GM19467 (cell line): ENCODE results near the gene B3GNT7.
"Not testable (repeated sequence)": the region's sequence is repeated elsewhere in the genome, so short reads cannot be mapped to it uniquely, and the experiment has no call there.

ENCODE experiments used
- ATAC-seq: cut with Tn5 transposase; IDR thresholded peaks from one replicate; pipeline ENCODE4 v1.9.1; 2021; ENCODE audit warnings: mild to moderate bottlenecking, moderate library complexity; ENCODE audit not compliant: unreplicated experiment

The B3GNT7 gene

GRCh38 chr2:231364961-231365810 lies 30.3 kb upstream of the B3GNT7 start:
- ATAC-seq = no peak

- ATAC-seq = no peak
Measured at GRCh38 chr2:231367178-231367577, 28.3 kb upstream of the B3GNT7 start.

- ATAC-seq = no peak
Measured at GRCh38 chr2:231369580-231370428, 25.7 kb upstream of the B3GNT7 start.

GRCh38 chr2:231370429-231370748 lies 25.1 kb upstream of the B3GNT7 start:
- no peak for ATAC-seq

- no peak for ATAC-seq
Measured at GRCh38 chr2:231370749-231371429, 24.6 kb upstream of the B3GNT7 start.

- no peak for ATAC-seq
Measured at GRCh38 chr2:231371430-231372054, 24.0 kb upstream of the B3GNT7 start.

- no peak for ATAC-seq
Measured at GRCh38 chr2:231372326-231372725, 23.2 kb upstream of the B3GNT7 start.

- no peak for ATAC-seq
Measured at GRCh38 chr2:231373184-231373583, 22.3 kb upstream of the B3GNT7 start.

- ATAC-seq = no peak
Measured at GRCh38 chr2:231373786-231374349, 21.6 kb upstream of the B3GNT7 start.

GRCh38 chr2:231374771-231375170 lies 20.7 kb upstream of the B3GNT7 start:
- no peak for ATAC-seq

DNA sequence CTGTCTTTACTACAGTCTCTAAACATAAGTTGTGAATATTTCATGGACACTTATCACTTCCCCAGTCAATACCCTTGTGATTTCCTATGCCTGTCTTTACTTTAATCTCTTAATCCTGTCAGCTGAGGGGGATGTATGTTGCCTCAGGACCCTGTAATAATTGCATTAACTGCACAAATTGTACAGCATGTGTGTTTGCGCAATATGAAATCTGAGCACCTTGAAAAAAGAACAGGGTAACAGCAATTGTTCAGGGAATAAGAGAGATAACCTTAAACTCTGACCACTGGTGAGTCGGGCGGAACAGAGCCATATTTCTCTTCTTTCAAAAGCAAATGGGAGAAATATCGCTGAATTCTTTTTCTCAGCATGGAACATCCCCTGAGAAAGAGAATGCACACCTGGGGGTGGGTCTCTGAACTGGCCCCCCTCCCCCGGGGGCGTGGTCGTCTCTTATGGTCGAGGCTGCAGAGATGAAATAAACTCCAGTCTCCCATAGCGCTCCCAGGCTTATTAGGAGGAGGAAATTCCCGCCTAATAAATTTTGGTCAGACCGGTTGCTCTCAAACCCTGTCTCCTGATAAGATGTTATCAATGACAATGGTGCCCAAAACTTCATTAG lies 19.4 kb upstream of the B3GNT7 start:
- not testable (repeated sequence) for ATAC-seq

DNA sequence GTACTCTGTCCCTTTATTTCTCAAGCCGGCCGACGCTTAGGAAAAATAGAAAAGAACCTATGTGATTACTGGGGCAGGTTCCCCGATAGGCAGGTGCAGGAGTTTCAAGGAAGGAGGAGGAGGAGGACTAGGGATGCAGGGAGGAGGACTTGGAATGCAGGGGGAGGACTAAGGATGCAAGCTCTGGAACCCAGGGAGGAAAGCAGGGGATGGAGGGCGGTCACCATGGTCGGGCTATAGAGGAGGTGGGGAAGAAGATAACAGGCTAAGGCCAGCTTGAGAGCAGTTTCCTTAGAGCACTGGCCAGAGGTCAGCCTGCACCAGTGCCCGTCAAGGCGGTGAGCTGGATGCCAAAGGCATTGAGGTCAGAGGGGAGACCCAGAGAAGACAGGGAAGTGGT lies 18.7 kb upstream of the B3GNT7 start:
- ATAC-seq = no peak

- no peak for ATAC-seq
Measured at GRCh38 chr2:231378026-231378722, 17.3 kb upstream of the B3GNT7 start.

- no peak for ATAC-seq
Measured at GRCh38 chr2:231379266-231380215, 16.0 kb upstream of the B3GNT7 start.

DNA sequence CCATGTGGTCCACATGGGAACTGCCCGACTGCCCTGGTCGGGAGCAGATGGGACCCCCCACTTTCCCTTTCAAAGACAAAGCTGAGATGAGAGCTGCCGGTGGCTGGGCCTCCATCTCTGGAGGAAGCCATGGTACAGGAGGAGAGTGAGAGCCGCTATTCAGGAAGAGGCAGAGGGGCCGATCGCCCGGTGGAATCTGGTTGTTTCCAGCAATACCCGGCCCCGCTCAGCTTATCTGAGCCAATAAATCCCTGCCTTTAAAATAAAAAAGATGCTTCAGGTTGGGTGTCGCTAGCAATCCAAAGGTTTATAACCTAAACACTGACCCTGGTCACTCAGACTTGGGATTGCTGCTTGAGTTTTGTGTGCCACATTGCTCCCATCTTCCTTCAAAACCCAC lies 15.2 kb upstream of the B3GNT7 start:
- ATAC-seq = no peak

DNA sequence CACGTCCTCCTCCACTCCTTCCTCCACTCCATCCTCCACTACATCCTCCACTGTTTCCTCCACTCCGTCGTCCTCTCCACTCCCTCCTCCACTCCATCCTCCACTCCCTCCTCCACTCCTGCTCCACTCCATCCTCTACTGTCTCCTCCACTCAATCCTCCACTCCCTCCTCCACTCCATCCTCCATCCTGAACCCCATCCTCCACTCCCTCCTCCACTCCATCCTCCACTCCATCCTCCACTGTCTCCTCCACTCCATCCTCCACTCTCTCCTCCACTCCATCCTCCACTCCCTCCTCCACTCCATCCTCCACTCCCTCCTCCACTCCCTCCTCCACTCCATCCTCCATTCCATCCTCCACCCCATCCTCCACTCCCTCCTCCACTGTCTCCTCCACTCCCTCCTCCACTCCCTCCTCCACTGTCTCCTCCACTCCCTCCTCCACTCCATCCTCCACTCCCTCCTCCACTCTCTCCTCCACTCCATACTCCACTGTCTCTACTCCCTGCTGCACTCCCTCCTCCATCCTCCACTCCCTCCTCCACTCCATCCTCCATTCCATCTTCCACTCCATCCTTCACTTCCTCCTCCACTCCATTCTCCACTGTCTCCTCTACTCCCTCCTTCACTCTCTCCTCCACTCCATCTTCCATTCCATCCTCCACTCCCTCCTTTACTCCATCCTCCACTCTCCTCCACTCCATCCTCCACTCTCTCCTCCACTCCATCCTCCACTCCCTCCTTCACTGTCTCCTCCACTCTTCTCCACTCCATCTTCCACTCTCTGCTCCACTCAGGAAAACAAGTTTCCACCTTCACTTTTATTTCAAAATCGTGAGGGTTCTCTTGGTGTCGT lies 14.3 kb upstream of the B3GNT7 start:
- no peak for ATAC-seq

DNA sequence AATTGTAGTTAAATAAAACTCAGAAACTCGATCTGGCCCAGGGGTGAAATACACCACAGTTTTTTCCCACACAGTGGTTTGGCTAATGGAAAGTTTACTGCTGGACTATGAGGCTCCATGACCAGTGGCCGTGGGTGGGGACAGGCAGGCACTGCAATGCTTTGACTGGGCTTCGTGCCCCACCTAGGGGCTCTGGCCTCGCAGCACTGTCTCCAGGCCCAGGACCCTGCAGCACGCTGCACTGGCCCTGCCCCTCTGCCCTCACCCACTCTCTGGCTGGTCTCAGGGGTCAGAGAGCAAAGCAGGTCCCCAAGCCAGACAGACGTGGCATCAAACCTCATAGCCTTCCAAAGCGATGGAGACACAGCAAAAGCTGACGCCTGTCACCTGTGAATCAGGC lies 13.4 kb upstream of the B3GNT7 start:
- ATAC-seq = no peak
